GM20431 (cell line): ENCODE measurements around the gene THSD8.
"Not testable (repeated sequence)": the region's sequence is repeated elsewhere in the genome, so short reads cannot be mapped to it uniquely, and the experiment has no call there.

Experiments
- in situ Hi-C: fragments of 300-500 bp; cut with MseI, MboI; formaldehyde crosslinking; loops from one replicate; pipeline ENCODE4 v1.15.0; 2020; ENCODE audit warnings: low sequenced_read_pairs; ENCODE audit not compliant: unreplicated experiment

THSD8 gene

DNA sequence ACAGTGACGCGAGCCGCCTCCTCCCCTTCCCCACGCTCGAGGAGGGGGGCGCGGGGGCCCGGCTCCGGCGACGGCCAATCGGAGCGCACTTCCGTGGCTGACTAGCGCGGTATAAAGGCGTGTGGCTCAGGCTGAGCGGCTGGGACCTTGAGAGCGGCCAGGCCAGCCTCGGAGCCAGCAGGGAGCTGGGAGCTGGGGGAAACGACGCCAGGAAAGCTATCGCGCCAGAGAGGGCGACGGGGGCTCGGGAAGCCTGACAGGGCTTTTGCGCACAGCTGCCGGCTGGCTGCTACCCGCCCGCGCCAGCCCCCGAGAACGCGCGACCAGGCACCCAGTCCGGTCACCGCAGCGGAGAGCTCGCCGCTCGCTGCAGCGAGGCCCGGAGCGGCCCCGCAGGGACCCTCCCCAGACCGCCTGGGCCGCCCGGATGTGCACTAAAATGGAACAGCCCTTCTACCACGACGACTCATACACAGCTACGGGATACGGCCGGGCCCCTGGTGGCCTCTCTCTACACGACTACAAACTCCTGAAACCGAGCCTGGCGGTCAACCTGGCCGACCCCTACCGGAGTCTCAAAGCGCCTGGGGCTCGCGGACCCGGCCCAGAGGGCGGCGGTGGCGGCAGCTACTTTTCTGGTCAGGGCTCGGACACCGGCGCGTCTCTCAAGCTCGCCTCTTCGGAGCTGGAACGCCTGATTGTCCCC lies 10.4 kb upstream of the THSD8 start, which contains the start of gene JUNB:
JUNB (plus strand) TSS at position 142 of the 706 bp plus-strand sequence; CDS start at position 428, 286 bp downstream.
- in situ Hi-C loops: no loop called here

- in situ Hi-C loops: no loop called here
Observed at GRCh38 chr19:12792051-12792852, 9.6 kb upstream of the THSD8 start.

GRCh38 chr19:12792853-12793289 lies 9.0 kb upstream of the THSD8 start:
- in situ Hi-C loops: no loop called here

DNA sequence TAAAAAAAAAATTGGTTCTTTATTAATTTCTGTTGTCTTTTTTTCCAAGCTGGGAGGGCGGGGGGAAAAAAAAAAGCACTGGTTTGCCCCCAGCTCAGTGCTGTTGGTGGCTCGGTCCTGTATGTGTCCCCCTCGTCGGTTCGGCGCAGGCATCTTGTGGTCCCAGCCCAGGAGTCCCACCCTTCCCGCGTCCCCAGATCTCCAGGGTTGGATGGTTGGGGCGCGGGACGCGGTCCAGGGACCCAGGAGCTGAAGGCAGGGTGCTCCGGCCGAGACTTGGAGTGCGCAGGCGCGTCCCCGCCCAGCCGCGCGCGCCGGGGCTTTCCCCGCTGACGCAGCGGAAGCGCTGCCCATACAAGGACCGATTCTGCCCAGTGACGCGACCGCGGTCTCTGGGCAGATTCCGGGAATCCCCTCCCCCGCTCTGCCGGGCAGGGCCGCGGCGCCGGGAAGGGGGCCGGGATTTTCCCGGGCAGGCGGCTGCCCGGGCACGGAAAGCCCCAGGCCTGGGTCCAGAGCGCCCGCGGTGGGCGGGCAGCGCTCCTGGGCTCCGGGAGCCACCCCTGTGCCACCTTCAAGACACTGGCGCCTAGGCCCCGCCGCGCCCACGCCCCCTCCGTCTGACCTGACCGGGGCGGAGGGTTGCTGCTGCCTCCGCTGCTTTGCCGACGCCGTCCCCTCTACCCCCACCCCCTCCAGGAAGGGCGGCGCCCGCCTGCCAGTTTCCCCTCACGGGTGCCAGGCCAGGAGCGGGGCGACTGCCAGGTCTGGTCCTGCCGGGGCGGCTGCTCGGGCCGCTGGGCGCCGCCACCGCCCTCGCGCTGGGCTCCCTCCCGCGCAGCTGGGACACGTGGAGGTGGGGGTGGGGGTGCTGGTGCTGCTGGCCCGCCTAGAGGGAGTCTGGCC lies 8.3 kb upstream of the THSD8 start:
- in situ Hi-C loops: no loop called here

DNA sequence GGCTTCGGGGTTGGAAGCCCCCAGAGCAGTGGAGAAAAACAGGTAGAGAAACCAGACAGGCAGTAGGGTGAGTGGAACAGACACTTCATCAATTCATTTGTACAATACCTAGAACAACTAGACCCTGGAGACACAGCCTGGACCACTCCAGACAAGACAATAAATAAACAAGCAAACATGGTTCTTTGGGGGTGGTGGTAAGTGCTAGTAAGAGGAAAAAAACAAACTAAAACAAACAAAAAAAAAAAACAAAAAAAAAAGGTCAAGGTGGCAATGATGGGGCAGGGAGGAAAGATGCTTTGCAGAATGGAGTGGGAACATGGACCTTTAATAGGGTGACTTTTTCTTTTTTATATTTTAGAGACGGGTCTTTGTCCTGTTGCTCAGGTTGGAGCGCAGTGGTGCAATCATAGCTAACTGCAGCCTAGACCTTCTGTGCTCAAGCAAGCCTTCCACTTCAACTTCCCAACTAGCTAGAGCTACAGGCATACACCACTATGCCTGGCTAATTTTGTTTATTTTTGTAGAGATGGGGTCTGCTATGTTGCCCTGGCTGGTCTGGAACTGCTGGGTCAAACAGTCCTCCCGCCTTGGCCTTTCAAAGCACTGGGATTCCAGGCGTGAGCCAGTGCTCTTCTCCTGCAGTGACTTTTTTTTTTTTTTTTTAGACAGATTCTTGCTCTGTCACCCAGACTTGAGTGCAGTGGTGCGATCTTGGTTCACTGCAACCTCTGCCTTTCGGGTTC lies 7.5 kb upstream of the THSD8 start:
- in situ Hi-C loops: no loop called here

- in situ Hi-C loops: no loop called here
Observed at GRCh38 chr19:12794971-12795381, 6.9 kb upstream of the THSD8 start.

DNA sequence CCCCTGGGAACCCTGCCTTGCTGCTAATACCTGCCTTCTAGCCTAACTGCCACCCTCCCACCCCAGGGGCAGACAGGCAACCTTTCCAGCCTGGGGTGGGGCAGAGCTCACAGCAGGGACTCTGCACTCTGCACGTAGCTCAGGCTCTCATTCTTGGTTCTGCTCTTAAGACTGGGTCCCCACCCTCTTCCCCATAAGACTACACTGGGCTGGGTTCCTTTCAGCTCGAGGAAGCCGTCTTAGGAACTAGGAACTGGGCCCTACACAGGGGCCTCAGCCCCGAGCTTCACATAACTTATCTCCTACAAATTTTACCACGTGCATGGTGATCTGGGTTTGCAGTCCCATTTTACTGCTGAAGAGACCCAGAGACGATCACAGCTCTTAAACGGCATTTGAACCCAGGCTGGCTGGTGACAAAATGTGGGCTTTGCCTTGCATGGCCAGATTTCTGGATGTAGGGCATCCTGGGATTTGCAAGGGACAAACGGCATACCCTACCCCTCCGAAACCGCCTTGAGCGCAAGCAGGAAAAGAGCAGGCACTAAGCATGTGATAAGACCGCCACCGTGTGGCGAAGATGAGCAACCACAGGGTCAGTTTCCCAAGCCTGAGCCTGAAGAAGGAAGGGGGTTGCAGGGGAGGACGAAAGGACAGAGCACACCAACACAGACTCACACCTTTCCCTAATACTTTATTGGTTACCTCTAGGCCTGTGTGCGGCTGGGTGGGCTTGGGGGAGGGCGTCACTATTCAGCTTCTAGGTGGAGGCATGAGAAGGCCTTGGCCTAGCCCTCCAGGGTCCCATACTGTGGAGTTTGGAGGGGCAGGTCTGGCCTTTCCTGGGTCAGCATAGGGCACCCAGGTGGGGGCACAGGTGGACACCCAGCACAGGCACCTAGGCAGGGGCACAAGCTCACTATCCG lies 5.5 kb upstream of the THSD8 start:
- in situ Hi-C loops: no loop called here

- in situ Hi-C loops: no loop called here
Observed at GRCh38 chr19:12797141-12797587, 4.7 kb upstream of the THSD8 start.

DNA sequence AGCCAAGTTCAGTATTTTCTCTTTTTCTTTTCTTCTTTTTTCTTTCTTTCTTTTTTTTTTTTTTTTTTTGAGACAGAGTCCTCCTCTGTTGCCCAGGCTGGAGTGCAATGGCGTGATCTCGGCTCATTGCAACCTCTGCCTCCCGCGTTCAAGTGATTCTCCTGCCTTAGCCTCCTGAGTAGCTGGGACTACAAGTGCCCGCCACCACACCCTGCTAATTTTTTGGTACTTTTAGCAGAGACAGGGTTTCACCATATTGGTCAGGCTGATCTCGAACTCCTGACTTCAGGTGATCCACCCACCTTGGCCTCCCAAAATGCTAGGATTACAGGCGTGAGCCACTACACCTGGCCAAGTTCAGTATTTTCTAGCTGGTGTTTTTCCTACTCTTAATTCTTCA lies 4.3 kb upstream of the THSD8 start:
- in situ Hi-C loops: not testable (repeated sequence)

DNA sequence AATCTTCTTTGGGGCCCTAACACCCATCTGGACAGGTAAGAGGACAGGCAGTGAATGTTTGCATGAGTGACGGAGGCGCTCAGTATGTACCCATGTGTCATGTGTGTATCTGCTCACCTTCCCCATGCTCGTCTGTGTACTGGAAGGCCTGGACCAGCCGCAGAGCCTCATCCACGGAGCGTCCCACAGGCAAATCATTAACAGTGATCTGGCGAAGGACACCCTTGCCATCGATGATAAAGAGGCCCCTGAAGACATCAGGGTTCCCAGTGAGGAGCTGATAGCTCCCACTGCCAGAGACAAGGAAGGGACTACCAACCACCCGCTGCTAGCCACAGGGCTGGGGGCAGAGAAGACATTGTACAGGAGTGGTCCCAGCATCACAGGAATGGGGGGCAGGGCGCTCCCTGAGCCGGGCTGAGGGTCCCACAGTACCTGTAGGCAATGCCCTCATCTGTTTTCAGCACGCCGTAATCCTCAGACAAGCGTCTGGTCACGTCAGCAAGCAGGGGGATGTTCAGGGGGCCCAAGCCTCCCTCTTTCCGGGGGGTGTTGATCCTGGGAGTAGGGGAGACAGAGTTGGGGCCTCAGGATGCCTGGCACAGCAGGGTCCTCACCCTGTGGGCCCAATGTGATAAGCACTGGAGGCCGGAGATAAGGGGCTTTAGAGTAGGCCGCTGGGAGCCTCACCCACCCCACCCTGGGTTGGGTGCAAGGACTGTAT lies 2.0 kb upstream of the THSD8 start:
- in situ Hi-C loops: no loop called here

- in situ Hi-C loops: no loop called here
Observed at GRCh38 chr19:12800466-12800770, 1.5 kb upstream of the THSD8 start.

DNA sequence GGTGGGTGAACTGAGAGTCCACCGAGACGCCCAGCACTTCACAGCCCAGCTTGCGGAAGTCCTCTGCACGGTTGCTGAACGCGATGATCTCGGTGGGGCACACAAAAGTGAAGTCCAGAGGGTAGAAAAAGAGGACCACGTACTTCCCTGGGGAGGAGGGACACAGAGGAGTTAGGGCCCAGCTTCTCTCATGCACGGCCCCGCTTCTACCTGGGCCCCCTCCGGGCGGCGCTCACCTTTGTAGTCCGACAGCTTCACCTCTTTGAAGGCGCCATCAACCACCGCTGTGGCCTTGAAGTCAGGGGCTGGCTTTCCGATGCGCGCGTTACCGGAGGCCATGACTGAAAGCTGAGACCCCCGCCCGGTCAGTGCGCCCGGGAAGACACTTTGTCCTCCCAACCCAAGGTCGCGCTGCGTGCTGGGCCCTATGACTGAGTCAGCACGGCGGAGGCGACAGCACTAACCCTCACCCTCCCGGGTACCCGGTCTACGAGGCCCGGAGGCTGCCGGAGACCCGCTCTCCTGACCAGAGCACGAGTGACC lies 875 bp upstream of the THSD8 start:
- in situ Hi-C loops: no loop called here

DNA sequence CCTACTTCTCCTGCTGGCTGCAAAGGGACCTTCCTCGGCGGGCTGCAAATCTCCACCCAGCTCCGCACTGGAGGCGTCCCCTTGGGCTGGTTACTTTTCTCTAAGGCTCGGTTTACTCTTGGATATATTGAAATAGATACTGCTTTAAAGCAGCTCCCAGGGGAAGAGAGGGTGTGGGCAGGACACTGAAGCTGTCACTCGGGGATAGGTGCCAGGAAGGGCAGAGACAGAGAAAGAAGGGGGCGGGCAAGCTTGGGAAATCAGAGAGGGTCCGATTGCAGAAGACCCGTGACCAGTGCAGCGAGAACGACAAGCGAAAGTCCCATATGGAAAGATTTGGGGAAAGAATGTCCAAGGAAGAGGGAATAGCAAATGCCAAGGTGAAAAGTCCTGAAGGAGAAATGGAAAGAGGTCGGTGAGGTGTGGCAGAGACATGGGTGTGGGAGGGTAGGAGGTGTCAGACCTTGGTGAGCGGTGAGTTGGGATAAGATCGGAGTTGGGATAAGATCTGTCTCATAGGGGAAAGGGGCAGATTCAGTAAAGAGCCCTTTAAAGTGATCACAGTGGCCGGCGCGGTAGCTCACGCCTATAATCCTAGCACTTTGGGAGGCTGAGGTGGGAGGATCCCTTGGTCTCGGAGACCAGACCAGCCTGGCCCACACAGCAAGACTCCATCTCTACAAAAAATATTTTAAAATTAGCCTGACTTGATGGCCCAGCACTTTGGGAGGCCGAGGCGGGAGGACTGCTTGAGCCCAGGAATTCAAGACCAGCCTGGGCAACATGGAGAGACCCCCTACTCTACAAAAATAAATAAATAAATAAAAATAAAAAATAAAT lies 618 bp downstream of the THSD8 start:
- in situ Hi-C loops: no loop called here

DNA sequence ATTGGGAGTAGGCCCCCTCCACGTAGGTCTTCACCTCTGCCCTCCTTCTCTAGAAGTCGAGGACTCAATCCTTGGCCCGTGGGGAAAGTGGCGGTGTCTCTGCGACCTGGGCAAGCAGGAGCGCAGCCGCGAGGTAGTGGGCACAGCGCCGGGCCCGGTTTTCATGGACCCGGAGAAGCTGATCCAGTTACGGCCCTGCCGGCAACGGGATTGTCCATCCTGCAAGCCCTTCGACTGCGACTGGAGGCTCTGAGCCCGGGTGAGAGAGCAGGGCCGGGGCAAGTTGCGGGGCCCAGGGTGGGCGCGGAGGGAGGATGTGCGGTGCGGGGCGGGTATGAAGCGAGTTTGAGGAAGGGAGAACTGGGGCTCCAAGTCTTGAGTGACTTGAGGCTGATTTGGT lies 2.2 kb downstream of the THSD8 start:
- in situ Hi-C loops: no loop called here

DNA sequence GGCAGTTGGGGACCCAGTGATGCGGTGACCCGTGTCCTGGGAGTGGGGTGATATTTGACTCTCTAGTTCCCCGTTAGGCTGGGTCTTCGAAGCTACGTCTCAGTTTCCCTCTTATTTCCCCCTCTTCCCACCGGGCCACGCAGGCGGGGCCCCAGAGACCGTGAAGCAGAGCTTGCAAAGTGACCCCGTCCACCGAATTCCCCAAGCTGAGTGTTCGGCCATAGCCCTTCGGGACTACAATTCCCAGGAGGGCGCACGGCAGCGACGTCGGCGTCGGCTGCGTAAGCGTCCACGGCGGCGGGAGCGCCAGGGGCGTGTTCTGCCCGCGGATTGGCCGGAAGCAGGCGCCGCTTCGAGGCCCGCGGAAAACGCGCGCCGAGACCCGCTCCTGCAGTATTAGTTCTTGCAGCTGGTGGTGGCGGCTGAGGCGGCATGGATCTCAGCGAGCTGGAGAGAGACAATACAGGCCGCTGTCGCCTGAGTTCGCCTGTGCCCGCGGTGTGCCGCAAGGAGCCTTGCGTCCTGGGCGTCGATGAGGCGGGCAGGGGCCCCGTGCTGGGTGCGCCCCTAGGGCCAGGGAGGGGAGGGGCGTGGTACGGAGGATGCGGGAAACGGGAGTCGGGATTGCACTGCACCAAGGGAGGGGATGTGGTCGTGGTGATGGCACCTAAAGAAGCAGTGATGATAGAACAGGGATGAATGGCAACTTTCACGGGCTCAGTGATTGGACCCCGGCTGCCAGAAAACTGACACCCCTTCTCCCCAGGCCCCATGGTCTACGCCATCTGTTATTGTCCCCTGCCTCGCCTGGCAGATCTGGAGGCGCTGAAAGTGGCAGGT lies 4.6 kb downstream of the THSD8 start, which contains the start of gene RNASEH2A:
RNASEH2A (plus strand) TSS at position 343 of the 840 bp plus-strand sequence; CDS start at position 433, 90 bp downstream.
- in situ Hi-C loops: no loop called here

DNA sequence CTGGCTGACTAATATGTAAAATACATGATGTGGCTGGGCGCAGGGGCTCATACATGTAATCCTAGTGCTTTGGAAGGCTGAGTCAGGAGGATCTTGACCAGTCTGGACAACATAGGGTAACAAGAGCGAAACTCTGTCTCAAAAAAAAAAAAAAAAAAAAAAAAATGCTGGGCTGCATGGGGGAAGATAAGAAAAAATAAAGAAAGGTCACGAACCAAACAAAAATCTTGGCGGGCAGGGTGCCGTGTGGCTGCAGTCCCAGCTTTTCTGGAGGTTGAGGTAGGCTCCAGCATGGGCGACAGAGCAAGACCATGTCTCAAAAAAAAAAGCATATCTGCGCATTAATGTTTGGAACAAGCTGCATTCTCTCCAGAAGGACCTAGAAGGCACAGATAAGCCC lies 13.2 kb downstream of the THSD8 start:
- in situ Hi-C loops: no loop called here
